Measurements from ENCODE around the gene ARID3B. TPM values are rescaled to one million over a fixed set of nuclear protein-coding genes. Genes with fewer than 3 reads are reported as not detected.
A peak's percentile ranks its signal among the peaks of the same experiment; 100 is the strongest.

The ARID3B gene
- total and polyA plus RNA-seq, 2 donors (not counting 1 experiment from before 2014, with no cell fraction given) = 0.72 to 0.99 TPM

GRCh38 chr15:74635228-74635627, 94.2 kb downstream of the ARID3B start:
- Histone ChIP-seq H3K4me2 (ENCODE audit: extremely low read depth, insufficient read depth, low read length) (no peak overlapping the region), H3K9ac (ENCODE audit: insufficient read depth, low read length) (no peak overlapping the region), H3K4me1 (ENCODE audit: control insufficient read depth, extremely low read depth, insufficient read depth, low read length) (no peaks in the 10 kb centered on the region), H3K9me3 (ENCODE audit: control insufficient read depth, insufficient read depth, low read depth, low read length) (no peaks in the 10 kb centered on the region), H3K79me2 (ENCODE audit: control insufficient read depth, insufficient read depth, low read length) (no peaks in the 10 kb centered on the region), H3K27me3 (ENCODE audit: control insufficient read depth, insufficient read depth, low read length) (no peaks in the 10 kb centered on the region), H2AFZ (ENCODE audit: low read length) (no peak overlapping the region), H4K20me1 (ENCODE audit: control insufficient read depth, extremely low read depth, insufficient read depth, low read length) (no peaks in the 10 kb centered on the region), H3K27ac (ENCODE audit: insufficient read depth, low read length) (no peak overlapping the region), H3K4me3 (replicated peaks in 1 of 4; ENCODE audit: control extremely low read depth in 1 of 4, insufficient read depth in 1 of 4, low read depth in 3 of 4, low read length in 4 of 4) (no peak overlapping the region), H3K36me3 (ENCODE audit: control insufficient read depth, insufficient read depth, low read length) (peaks cover 13% of the 10 kb centered on the region)
- peak; percentile 43 to 62 for DNase-seq (ENCODE audit: low read depth in 2 of 2)
- TF ChIP-seq, protein P1, sequence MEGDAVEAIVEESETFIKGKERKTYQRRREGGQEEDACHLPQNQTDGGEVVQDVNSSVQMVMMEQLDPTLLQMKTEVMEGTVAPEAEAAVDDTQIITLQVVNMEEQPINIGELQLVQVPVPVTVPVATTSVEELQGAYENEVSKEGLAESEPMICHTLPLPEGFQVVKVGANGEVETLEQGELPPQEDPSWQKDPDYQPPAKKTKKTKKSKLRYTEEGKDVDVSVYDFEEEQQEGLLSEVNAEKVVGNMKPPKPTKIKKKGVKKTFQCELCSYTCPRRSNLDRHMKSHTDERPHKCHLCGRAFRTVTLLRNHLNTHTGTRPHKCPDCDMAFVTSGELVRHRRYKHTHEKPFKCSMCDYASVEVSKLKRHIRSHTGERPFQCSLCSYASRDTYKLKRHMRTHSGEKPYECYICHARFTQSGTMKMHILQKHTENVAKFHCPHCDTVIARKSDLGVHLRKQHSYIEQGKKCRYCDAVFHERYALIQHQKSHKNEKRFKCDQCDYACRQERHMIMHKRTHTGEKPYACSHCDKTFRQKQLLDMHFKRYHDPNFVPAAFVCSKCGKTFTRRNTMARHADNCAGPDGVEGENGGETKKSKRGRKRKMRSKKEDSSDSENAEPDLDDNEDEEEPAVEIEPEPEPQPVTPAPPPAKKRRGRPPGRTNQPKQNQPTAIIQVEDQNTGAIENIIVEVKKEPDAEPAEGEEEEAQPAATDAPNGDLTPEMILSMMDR (conservative IDR thresholded peaks at IDR 0.05 in 1 of 2, IDR thresholded peaks at IDR 0.05 in 1 of 2; ENCODE audit: low read depth in 1 of 2, low read length in 2 of 2) = peak; percentile 92 to 93
- no peak for TF ChIP-seq EZH2 (IDR thresholded peaks at IDR 0.05; ENCODE audit: low read length, missing control alignments)

DNA sequence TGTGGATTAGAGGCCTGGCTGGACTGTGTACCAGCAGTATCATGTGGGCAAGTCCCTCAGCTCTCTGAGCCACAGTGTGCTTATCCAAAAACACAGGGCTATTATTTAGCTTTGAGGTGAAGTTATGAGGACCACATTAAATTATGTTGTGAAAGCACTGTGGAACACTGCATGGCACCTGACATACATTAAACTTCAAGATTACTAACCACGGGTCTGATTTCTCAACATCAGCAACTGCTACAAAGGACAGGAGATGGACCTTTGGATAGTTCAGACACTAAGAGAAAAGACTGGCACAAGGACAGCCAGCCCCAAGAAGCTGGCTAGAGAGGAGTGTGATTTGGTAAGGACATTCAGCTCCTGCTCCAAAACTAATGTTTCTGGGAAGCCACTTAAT, 96.0 kb downstream of the ARID3B start:
- Histone ChIP-seq H2AFZ (ENCODE audit: low read length) (no peak overlapping the region), H3K4me1 (ENCODE audit: control insufficient read depth, extremely low read depth, insufficient read depth, low read length) (no peaks in the 10 kb centered on the region), H3K4me3 (replicated peaks in 1 of 4; ENCODE audit: control extremely low read depth in 1 of 4, insufficient read depth in 1 of 4, low read depth in 3 of 4, low read length in 4 of 4) (no peak overlapping the region), H4K20me1 (ENCODE audit: control insufficient read depth, extremely low read depth, insufficient read depth, low read length) (no peaks in the 10 kb centered on the region), H3K27ac (ENCODE audit: insufficient read depth, low read length) (no peak overlapping the region), H3K9me3 (ENCODE audit: control insufficient read depth, insufficient read depth, low read depth, low read length) (no peaks in the 10 kb centered on the region), H3K27me3 (ENCODE audit: control insufficient read depth, insufficient read depth, low read length) (no peaks in the 10 kb centered on the region), H3K79me2 (ENCODE audit: control insufficient read depth, insufficient read depth, low read length) (no peaks in the 10 kb centered on the region), H3K4me2 (ENCODE audit: extremely low read depth, insufficient read depth, low read length) (no peak overlapping the region), H3K9ac (ENCODE audit: insufficient read depth, low read length) (no peak overlapping the region), H3K36me3 (ENCODE audit: control insufficient read depth, insufficient read depth, low read length) (peaks cover 8% of the 10 kb centered on the region)
- TF ChIP-seq EZH2 (IDR thresholded peaks at IDR 0.05; ENCODE audit: low read length, missing control alignments) = no peak
- TF ChIP-seq, protein P1 (conservative IDR thresholded peaks at IDR 0.05 in 1 of 2, IDR thresholded peaks at IDR 0.05 in 1 of 2; ENCODE audit: low read depth in 1 of 2, low read length in 2 of 2) = no peak
- DNase-seq (ENCODE audit: low read depth in 2 of 2) = no peak

GRCh38 chr15:74641151-74641550, 100.1 kb downstream of the ARID3B start:
- H3K4me2 ChIP-seq (ENCODE audit: extremely low read depth, insufficient read depth, low read length) = no peak overlapping the region
- no peak overlapping the region for H2AFZ ChIP-seq (ENCODE audit: low read length)
- no peak for TF ChIP-seq EZH2 (IDR thresholded peaks at IDR 0.05; ENCODE audit: low read length, missing control alignments)
- TF ChIP-seq, protein P1 (conservative IDR thresholded peaks at IDR 0.05 in 1 of 2, IDR thresholded peaks at IDR 0.05 in 1 of 2; ENCODE audit: low read depth in 1 of 2, low read length in 2 of 2) = no peak
- H3K36me3 ChIP-seq (ENCODE audit: control insufficient read depth, insufficient read depth, low read length) = no peaks in the 10 kb centered on the region
- H3K9ac ChIP-seq (ENCODE audit: insufficient read depth, low read length) = no peak overlapping the region
- H3K79me2 ChIP-seq (ENCODE audit: control insufficient read depth, insufficient read depth, low read length) = no peaks in the 10 kb centered on the region
- H3K9me3 ChIP-seq (ENCODE audit: control insufficient read depth, insufficient read depth, low read depth, low read length) = no peaks in the 10 kb centered on the region
- H3K4me3 ChIP-seq (replicated peaks in 1 of 4; ENCODE audit: control extremely low read depth in 1 of 4, insufficient read depth in 1 of 4, low read depth in 3 of 4, low read length in 4 of 4) = no peak overlapping the region
- no peak overlapping the region for H3K27ac ChIP-seq (ENCODE audit: insufficient read depth, low read length)
- H3K4me1 ChIP-seq (ENCODE audit: control insufficient read depth, extremely low read depth, insufficient read depth, low read length) = no peaks in the 10 kb centered on the region
- H3K27me3 ChIP-seq (ENCODE audit: control insufficient read depth, insufficient read depth, low read length) = no peaks in the 10 kb centered on the region
- H4K20me1 ChIP-seq (ENCODE audit: control insufficient read depth, extremely low read depth, insufficient read depth, low read length) = no peaks in the 10 kb centered on the region
- DNase-seq (ENCODE audit: low read depth in 2 of 2) = no peak
